HG03039 (cell line): ENCODE results near the gene PRKAG1.
"Not testable (repeated sequence)": the region's sequence is repeated elsewhere in the genome, so short reads cannot be mapped to it uniquely, and the experiment has no call there.

Experiments
- ATAC-seq: cut with Tn5 transposase; IDR thresholded peaks from one replicate; pipeline ENCODE4 v1.9.1; 2021; ENCODE audit warnings: mild to moderate bottlenecking, moderate library complexity; ENCODE audit not compliant: unreplicated experiment

Gene PRKAG1

DNA sequence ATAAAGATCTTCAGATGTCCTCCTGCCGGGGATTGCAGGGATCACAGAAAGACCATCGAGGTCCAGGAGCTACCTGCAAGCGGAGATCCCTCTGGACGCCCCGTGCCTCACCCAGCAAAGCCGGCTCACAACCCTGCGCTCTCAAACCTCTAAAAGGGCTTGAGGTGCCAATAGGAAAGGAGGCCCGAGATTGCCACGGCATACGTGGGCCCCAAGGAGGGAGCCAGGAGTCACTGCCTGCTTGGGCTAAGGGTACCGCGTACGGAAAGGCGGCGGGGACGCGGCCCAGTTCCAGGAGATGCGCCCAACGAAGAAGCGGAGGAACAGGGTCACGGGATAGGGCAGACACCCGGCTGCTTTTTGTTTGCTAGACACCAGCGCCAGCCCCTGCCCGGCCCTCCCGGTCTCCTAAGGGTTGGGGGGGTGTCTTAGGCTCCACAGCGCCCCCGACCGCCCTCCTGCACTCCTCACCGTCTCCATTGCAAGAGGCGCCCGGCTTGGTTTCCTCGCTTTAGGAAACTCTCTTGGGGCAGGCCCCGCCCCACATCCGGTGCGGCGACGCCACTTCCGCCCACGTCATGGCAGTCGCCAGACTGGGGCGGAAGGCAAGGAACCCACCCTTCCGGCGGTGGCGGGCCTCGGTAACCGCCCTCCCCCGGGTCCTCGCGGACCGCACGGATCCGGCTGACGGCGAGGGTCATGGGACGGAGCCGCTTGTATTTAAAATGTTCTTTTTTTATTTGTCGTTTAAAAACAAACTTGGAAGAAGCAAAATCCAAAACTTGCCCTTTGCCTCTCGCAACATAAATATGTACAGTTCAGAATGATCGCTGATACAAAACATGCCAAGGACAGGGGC is at the start of gene PRKAG1:
Gene PRKAG1, minus strand, starts transcription at position 516 of the 859 bp plus-strand sequence. Its CDS starts 36 bp downstream, at position 480.
- ATAC-seq: peak; percentile 84

GRCh38 chr12:49066120-49066519 is 47.5 kb upstream of the PRKAG1 start:
- no peak for ATAC-seq

GRCh38 chr12:49064767-49065152 is 46.2 kb upstream of the PRKAG1 start:
- ATAC-seq: no peak

GRCh38 chr12:49061916-49062315 is 43.3 kb upstream of the PRKAG1 start:
- ATAC-seq: not testable (repeated sequence)

DNA sequence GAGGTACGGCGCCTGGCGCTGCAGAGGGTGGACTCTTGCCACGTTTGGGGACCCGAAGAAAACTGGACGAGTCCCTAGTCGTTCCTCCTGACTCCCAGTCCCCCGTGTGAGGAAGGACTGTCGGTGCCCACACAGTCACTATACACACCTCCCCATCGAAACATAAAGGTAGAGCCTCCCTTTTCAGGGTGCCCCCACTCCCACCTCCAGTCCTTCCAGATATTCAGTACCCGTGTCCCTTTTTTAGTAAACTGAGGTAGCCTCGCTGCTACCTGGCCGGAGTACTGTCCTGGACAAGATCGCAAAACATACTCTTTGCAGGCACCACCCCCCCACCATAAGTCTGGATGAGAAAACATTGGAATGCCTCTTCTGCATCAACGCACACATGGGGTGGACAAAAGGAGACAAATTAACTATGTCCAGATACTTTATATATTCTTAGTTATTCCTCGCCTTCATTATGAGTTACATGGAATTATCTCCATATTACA is 42.6 kb upstream of the PRKAG1 start:
- no peak for ATAC-seq

- ATAC-seq: no peak
Measured at GRCh38 chr12:49060237-49061156, 41.9 kb upstream of the PRKAG1 start, which contains the start of gene KMT2D. KMT2D (minus strand) TSS chr12:49060794; CDS start chr12:49055324, 5,470 bp downstream.

DNA sequence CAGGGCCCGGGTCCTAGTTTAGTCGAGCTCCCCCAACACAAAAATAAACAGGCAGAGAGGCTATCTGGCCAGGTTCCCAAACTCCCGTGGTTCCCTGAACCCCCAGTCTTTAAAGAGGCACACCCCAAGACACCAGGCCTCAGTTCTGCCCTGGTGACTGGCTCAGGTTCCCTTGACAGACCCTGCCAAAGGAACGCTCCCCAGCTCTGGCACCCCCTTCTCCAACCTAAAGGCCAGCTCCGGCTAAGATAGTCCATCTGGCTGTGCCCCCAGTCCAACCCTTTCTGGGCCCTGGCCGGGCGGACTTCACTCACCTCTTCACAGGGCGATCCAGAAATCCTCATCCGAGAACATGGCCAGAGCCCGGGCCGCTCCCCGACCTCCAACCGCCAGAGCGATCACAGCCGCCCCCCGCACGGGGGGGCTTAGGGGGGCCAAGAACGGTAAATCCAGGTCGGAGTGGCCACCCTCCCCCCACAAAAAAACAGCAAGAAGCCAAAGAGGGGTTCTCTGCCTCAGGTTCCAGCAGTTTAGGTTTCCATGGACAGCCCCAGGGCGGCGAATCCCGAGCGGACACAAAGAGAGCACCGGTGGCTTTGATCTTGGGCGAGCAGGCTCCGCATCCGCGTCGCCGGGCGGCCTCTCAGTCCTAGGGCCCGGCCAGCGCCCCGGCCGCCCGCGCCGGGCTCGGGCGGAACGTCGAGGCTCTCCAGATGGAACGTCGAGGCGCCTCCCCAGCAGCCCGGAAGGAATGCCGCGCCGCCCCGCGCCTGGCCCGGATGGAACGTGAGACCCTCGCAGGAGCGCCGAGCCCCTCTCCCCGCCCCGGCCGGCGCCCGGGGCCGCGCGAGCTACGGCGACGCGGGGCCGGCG is 41.0 kb upstream of the PRKAG1 start:
- no peak for ATAC-seq

- ATAC-seq: no peak
Measured at GRCh38 chr12:49059045-49059298, 40.4 kb upstream of the PRKAG1 start.

DNA sequence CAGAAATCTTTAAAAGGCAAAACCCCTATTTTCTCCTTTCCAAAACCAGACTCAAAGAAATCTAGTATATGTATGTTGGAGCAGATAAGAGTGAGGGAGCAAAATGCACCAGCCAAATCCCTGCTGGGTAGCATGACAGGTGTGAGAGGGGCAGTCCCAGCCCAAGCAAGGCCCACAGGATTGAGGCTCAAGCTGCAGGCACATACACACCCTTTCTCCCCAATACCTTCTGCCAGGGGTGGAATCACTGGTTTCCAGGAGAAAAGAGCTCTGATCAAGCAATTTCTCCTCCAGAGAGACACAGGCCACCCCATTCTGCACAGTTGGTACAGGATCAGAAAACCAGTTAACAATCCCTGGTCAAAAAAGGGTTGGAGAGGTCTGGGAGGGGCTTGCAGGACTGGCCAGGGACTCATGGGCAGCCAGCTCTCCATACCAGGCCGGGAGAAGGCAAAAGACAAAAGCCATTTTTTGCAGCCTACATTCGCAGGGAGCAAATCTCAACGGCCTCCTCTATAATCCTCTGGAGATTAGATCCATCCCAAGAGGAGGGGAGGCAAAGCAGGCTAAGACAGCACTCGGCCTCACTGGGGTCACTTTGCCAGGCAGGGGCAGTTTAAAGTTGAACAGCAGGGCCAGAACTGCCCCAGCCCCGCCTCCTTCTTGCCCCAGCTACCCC is 39.9 kb upstream of the PRKAG1 start:
- ATAC-seq: no peak

DNA sequence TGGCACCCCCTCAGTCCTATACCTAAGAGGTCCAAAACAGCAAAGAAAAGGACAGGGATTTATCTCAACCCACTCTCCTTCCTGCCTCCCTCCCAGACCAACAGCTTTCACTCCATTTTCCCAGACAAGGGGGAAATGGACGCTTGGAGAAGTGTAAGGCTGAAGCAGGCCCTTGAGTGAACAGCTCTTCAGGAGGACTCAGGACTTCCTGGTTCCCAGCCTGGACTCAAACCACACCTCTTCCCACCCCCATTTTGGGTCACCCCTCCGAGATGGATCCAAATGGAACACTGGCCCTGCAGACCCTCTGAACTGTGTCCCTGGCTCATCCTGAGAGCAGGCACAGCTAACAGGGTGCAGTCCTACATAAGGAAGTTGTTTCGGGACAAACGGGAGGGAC is 39.3 kb upstream of the PRKAG1 start:
- ATAC-seq: no peak

DNA sequence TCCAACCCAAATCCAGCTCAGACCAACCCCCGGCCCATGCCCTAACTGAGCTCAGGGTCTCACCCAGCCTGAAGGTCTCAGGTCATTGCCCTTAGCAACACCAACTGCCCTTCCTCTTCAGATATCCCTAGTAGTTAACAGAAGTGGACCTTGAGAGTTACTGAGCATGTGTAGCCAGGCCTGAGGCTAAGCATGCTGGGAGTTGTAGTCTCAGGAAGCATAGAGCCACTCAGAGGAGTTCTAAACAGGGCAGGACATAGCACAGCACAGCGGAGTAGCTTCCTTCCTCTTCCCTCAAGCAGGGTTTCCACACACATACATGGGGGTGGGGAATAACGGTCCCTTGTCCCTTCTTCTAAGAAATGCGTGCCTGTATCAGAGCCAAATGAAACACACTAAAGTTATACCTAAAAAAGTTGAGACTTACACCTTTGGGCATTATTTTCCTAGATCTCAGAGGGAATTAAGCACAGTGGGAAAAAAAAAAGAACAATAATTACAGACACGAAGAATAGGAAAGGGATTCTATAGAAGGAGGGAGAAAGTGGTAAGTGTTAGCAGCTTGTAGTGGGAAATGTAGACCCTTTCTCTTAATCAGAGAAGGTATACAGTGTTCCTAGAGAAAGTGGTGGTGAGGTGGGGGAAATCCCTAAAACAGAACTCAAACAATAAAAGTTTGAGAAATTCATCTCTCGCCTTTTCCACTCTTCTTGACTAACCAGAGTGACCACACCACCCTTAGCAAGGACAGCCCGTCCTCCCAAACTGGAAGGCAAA is 37.6 kb upstream of the PRKAG1 start:
- ATAC-seq: peak; percentile 58

DNA sequence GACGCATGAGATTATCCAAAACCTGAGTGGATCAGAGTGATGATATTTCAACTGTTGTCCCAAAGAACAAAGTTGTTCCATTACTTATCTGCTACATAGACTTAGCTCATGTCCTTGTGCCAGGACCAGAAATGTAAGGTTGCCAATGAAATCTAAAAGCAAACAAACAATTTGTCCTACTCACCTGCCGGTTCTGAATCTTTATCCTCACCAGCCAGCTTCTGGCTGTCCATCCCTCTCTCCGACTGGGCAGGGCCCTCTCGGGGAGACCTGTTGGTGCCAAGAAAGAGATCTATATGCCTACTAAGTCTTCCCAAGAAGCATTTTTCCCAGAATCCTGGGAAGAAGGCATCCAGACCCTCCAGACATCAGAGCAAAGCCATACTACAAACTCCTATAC is 36.5 kb upstream of the PRKAG1 start:
- no peak for ATAC-seq

DNA sequence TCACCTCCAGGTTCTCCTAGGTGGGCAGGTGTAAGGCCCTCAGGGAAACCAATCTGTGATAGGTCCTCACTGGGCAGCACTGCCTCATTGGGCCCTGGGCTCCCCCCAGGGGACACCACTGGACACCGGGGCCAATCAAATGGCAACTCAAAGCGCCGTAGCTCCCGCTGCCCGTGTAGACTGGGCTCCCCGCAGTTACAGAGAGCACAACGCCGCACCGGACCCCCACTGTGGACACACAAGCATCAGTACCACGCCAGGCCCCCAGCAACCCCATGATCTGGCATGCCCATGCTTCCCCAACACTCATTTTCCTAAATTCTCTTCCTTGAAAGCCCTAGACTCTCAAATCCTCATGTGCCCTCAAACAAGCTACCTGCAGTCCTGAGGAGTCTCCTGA is 35.9 kb upstream of the PRKAG1 start:
- ATAC-seq: no peak

GRCh38 chr12:49054096-49054495 is 35.5 kb upstream of the PRKAG1 start:
- no peak for ATAC-seq

GRCh38 chr12:49052451-49053208 is 34.1 kb upstream of the PRKAG1 start:
- ATAC-seq: no peak

- ATAC-seq: no peak
Measured at GRCh38 chr12:49051777-49052438, 33.3 kb upstream of the PRKAG1 start.

DNA sequence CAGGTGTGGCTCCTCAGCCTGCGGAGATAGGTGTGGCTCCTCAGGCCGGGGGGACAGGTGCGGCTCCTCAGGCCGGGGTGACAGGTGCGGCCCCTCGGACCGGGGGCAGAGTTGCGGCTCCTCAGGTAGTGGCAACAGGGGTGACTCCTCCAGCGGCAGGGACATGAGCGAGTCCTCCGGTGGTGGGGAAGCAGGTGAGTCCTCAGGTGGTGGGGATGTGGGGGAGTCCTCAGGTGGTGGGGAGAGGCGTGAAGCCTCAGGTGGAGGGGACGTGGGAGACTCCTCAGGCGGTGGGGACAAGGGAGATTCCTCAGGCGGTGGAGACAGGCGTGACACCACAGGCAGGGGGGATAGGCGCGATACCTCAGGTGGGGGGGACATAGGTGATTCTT is 32.8 kb upstream of the PRKAG1 start:
- ATAC-seq: no peak
